HFFc6 (cell line): ENCODE data around the gene RAPGEFL1. TPM values are rescaled to one million over a fixed set of nuclear protein-coding genes. Genes with fewer than 3 reads are reported as not detected.
A peak's percentile ranks its signal among the peaks of the same experiment; 100 is the strongest.

Experiments used
- DNase-seq: peaks from one replicate; pipeline ENCODE4 v3.0.0-alpha.2; 2018
- H3K27ac Mint-ChIP-seq: 2 replicates; pipeline ENCODE4 v1.8.0; 2020; ENCODE audit warnings: mild to moderate bottlenecking, mixed read lengths
- H3K27me3 Mint-ChIP-seq: 2 replicates; pipeline ENCODE4 v1.8.0; 2021; ENCODE audit warnings: mild to moderate bottlenecking, moderate library complexity, mixed read lengths; ENCODE audit not compliant: insufficient read depth
- H3K36me3 Mint-ChIP-seq: 2 replicates; pipeline ENCODE4 v1.8.0; 2021; ENCODE audit warnings: low read depth, mixed read lengths
- H3K4me1 Mint-ChIP-seq: 2 replicates; pipeline ENCODE4 v1.8.0; 2020; ENCODE audit warnings: low read depth, mixed read lengths
- H3K4me3 Mint-ChIP-seq: 2 replicates; pipeline ENCODE4 v1.8.0; 2020; ENCODE audit warnings: mild to moderate bottlenecking, moderate library complexity, mixed read lengths
- H3K9me3 Mint-ChIP-seq: 2 replicates; pipeline ENCODE4 v1.8.0; 2020; ENCODE audit warnings: mild to moderate bottlenecking, mixed read lengths
- CTCF ChIP-seq: fragments of 200-600 bp; sonication (generic); IDR thresholded peaks from 2 replicates; pipeline ENCODE4 v1.5.0; 2021; ENCODE audit warnings: antibody characterized with exemption, mild to moderate bottlenecking
- total RNA-seq, 6 experiments: library from RNA; stranded (reverse); fragmentation: NEBNext Ultra II Directional; extraction: Animal tissue kit (Norgen Biotek cat#: 25700); gene quantifications; 2 replicates in 1 of 6; 3 replicates in 5 of 6; pipeline ENCODE4 v1.2.3, GENCODE V29; 2021

Gene RAPGEFL1
- total RNA-seq, 6 experiments from 2014 or later = 1.5 to 2.2 (median 1.8) TPM

DNA sequence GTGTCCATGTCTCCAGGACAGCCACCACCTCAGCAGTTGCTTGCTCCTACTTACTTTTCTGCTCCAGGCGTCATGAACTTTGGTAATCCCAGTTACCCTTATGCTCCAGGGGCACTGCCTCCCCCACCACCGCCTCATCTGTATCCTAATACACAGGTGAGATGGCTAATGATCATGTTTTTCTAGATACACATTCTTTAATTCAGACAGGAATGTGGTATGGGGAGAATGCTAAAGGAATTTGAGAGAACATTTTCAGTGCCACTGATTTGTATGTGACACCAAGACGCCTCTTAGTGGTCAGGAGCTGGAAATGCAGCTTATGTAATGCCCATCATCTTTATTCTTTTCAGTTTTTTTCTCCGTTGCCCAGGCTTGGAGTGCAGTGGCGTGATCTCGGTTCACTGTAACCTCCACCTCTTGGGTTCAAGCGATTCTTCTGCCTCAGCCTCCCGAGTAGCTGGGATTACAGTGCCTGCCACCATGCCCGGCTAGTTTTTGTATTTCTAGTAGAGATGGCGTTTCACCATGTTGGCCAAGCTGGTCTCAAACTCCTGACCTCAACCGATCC lies 8.9 kb upstream of the RAPGEFL1 start:
- Mint-ChIP-seq H3K4me3 (no peak overlapping the region), H3K36me3 (peaks cover 49% of the 10 kb centered on the region), H3K4me1 (peaks cover 27% of the 10 kb centered on the region), H3K27ac (peak overlapping the region; percentile 73), H3K27me3 (no peaks in the 10 kb centered on the region; the same call in 1 of the 2 replicates), H3K9me3 (no peaks in the 10 kb centered on the region)
- peak; percentile 87 for TF ChIP-seq CTCF
- DNase-seq = peak; percentile 46

GRCh38 chr17:40170325-40170724 lies 6.9 kb upstream of the RAPGEFL1 start:
- H3K27me3 Mint-ChIP-seq = no peaks in the 10 kb centered on the region; the same call in 1 of the 2 replicates
- peaks cover 27% of the 10 kb centered on the region for H3K4me1 Mint-ChIP-seq
- no peak overlapping the region for H3K27ac Mint-ChIP-seq
- peaks cover 55% of the 10 kb centered on the region for H3K36me3 Mint-ChIP-seq
- no peak overlapping the region for H3K4me3 Mint-ChIP-seq
- no peak for DNase-seq
- TF ChIP-seq CTCF = no peak
- no peaks in the 10 kb centered on the region for H3K9me3 Mint-ChIP-seq

GRCh38 chr17:40171750-40172149 lies 5.5 kb upstream of the RAPGEFL1 start:
- DNase-seq = peak; percentile 6
- no peak overlapping the region for H3K4me3 Mint-ChIP-seq
- peaks cover 51% of the 10 kb centered on the region for H3K36me3 Mint-ChIP-seq
- no peak for TF ChIP-seq CTCF
- H3K27me3 Mint-ChIP-seq = peaks cover 4% of the 10 kb centered on the region; the same call in 1 of the 2 replicates
- H3K4me1 Mint-ChIP-seq = peaks cover 30% of the 10 kb centered on the region
- no peaks in the 10 kb centered on the region for H3K9me3 Mint-ChIP-seq
- peak overlapping the region; percentile 14 for H3K27ac Mint-ChIP-seq

- H3K36me3 Mint-ChIP-seq = peaks cover 50% of the 10 kb centered on the region
- peaks cover 5% of the 10 kb centered on the region; the same call in 1 of the 2 replicates for H3K27me3 Mint-ChIP-seq
- H3K27ac Mint-ChIP-seq = no peak overlapping the region
- DNase-seq = no peak
- no peak for TF ChIP-seq CTCF
- H3K4me1 Mint-ChIP-seq = peaks cover 28% of the 10 kb centered on the region
- no peak overlapping the region for H3K4me3 Mint-ChIP-seq
- H3K9me3 Mint-ChIP-seq = no peaks in the 10 kb centered on the region
These were observed 4.0 kb upstream of the RAPGEFL1 start for GRCh38 chr17:40173091-40173777.

GRCh38 chr17:40173778-40174135 lies 3.5 kb upstream of the RAPGEFL1 start:
- no peak overlapping the region for H3K4me3 Mint-ChIP-seq

More at GRCh38 chr17:40173778-40174135, 3.5 kb upstream of the RAPGEFL1 start:
- TF ChIP-seq CTCF = no peak
- Mint-ChIP-seq H3K4me1 (peaks cover 22% of the 10 kb centered on the region), H3K36me3 (peaks cover 49% of the 10 kb centered on the region), H3K27me3 (peaks cover 5% of the 10 kb centered on the region; the same call in 1 of the 2 replicates), H3K27ac (no peak overlapping the region), H3K9me3 (no peaks in the 10 kb centered on the region)
- no peak for DNase-seq
